ENCODE results near the gene COL20A1. TPM values are rescaled to one million over a fixed set of nuclear protein-coding genes. Genes with fewer than 3 reads are reported as not detected.

Gene COL20A1
- total and polyA plus RNA-seq, 2 donors (not counting 1 experiment from before 2014, with no cell fraction given) = not detected

DNA sequence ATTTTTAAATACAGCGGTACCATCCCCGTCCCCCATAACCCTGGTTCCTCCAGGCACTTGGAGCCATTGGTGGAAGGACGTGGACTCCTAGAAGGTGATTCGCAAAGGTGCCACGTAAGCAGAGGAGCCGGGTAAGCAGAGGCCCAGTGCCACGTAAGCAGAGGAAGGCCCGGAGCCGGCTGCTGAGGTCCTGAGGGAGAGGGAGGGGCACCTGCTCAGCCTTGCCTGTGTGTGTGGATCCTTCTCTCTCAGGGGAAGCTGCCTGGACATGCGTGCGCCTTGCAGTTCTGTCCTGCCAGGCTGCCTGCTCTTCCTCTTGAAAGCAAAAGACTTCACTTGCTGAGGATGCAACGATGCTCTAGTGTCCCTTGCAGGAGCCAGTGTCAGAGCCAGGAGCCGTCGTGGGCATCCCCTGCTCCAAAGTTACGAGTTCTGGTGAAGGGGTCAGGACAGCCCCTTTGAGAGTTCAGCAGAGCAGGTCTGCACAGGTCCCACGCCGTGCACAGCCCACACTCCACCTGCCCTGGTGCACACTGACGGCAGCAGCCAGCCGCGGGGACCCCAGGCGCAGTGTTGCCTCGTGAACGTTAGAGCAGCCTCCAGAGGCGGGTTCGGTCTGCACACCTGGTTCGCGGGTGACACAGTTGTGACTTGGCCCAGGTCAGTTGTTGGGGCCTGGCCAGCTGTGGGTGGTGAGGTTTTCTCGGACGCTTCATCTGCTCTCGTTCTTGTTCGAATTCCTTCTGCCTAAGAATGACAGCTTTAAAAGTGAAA is 36.9 kb upstream of the COL20A1 start:
- H3K9ac ChIP-seq (ENCODE audit: low read length) = no peak overlapping the region
- TF ChIP-seq EZH2 (IDR thresholded peaks at IDR 0.05; ENCODE audit: borderline replicate concordance, insufficient read depth, low read depth, low read length, poor library complexity, severe bottlenecking) (no peak), CTCF (IDR thresholded peaks at IDR 0.05) (no peak)
- H3K4me1 Mint-ChIP-seq = peaks cover 8% of the 10 kb centered on the region
- POLR2A ChIA-PET = no interaction called here
- H3K9me3 Mint-ChIP-seq (ENCODE audit: insufficient read depth) = no peaks in the 10 kb centered on the region
- CTCF ChIA-PET = no interaction called here
- no peaks in the 10 kb centered on the region for H3K9me3 ChIP-seq (ENCODE audit: control extremely low read depth in 1 of 3, control insufficient read depth in 2 of 3, insufficient read depth in 1 of 3, low read length in 2 of 3)
- no peak overlapping the region for H2AFZ ChIP-seq (ENCODE audit: insufficient read depth, low read depth, low read length, poor library complexity, severe bottlenecking)
- H3K4me2 ChIP-seq (replicated peaks; ENCODE audit: low read depth, low read length, poor library complexity, severe bottlenecking) = no peak overlapping the region
- ATAC-seq (ENCODE audit: low read depth) (no peak), DNase-seq (no peak)
- no peaks in the 10 kb centered on the region for H3K79me2 ChIP-seq (ENCODE audit: control insufficient read depth, insufficient read depth, low read length)
- no peak overlapping the region for H3K4me3 ChIP-seq (ENCODE audit: control extremely low read depth in 1 of 5, extremely low read depth in 1 of 5, insufficient read depth in 1 of 5, low read depth in 2 of 5, low read length in 4 of 5)
- no peaks in the 10 kb centered on the region for H3K36me3 ChIP-seq (replicated peaks in 1 of 2; ENCODE audit: control extremely low read depth in 1 of 2, control insufficient read depth in 1 of 2, extremely low read depth in 1 of 2, insufficient read depth in 2 of 2, low read length in 1 of 2)
- WGBS (ENCODE audit: insufficient coverage) = 50% methylated on average over 22 of the region's 31 CpGs
- intact Hi-C loops (cut with micrococcal nuclease) = no loop called here
- no peak overlapping the region for H3K27ac ChIP-seq (ENCODE audit: low read length in 2 of 2)
- H3K27ac Mint-ChIP-seq = no peak overlapping the region
- H4K20me1 ChIP-seq (ENCODE audit: control insufficient read depth, insufficient read depth, low read length, poor library complexity, severe bottlenecking) = no peaks in the 10 kb centered on the region
- no peak overlapping the region for H3K4me3 Mint-ChIP-seq
- H3K4me1 ChIP-seq (ENCODE audit: control insufficient read depth in 2 of 2, insufficient read depth in 2 of 2, low read length in 2 of 2) = peaks cover 8 to 11% of the 10 kb centered on the region in 2 donors
- H3K27me3 ChIP-seq (replicated peaks in 1 of 4; ENCODE audit: control extremely low read depth in 1 of 4, control insufficient read depth in 3 of 4, insufficient read depth in 4 of 4, low read length in 3 of 4) = peaks cover 0 to 45% (median 14%) of the 10 kb centered on the region in 4 experiments
- peaks cover 42% of the 10 kb centered on the region for H3K27me3 Mint-ChIP-seq

DNA sequence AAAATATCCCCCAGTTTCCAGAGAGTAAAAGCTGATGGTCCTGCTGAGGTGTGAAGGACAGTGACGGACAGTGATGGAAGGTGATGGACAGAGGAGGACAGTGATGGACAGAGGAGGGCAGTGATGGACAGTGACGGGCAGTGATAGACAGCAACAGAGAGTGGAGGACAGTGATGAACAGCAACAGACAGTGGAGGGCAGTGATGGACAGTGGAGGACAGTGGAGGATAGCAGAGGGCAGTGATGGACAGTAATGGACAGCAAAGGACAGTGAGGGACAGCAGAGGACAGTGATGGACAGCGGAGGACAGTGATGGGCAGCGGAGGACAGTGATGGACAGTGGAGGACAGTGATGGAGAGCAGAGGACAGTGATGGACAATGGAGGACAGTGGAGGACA is 36.0 kb upstream of the COL20A1 start:
- DNase-seq = no peak
- Mint-ChIP-seq H3K9me3 (ENCODE audit: insufficient read depth) (no peaks in the 10 kb centered on the region), H3K4me3 (no peak overlapping the region), H3K27ac (no peak overlapping the region), H3K4me1 (peaks cover 8% of the 10 kb centered on the region), H3K27me3 (peaks cover 44% of the 10 kb centered on the region)
- intact Hi-C loops (cut with micrococcal nuclease) = no loop called here
- no peaks in the 10 kb centered on the region for H3K79me2 ChIP-seq (ENCODE audit: control insufficient read depth, insufficient read depth, low read length)
- H3K9ac ChIP-seq (ENCODE audit: low read length) = no peak overlapping the region
- no peak for ATAC-seq (ENCODE audit: low read depth)
- no peaks in the 10 kb centered on the region for H4K20me1 ChIP-seq (ENCODE audit: control insufficient read depth, insufficient read depth, low read length, poor library complexity, severe bottlenecking)
- peaks cover 0 to 49% (median 14%) of the 10 kb centered on the region in 4 experiments for H3K27me3 ChIP-seq (replicated peaks in 1 of 4; ENCODE audit: control extremely low read depth in 1 of 4, control insufficient read depth in 3 of 4, insufficient read depth in 4 of 4, low read length in 3 of 4)
- H3K4me1 ChIP-seq (ENCODE audit: control insufficient read depth in 2 of 2, insufficient read depth in 2 of 2, low read length in 2 of 2) = peaks cover 8 to 11% of the 10 kb centered on the region in 2 donors
- H3K36me3 ChIP-seq (replicated peaks in 1 of 2; ENCODE audit: control extremely low read depth in 1 of 2, control insufficient read depth in 1 of 2, extremely low read depth in 1 of 2, insufficient read depth in 2 of 2, low read length in 1 of 2) = no peaks in the 10 kb centered on the region
- no peak overlapping the region for H3K27ac ChIP-seq (ENCODE audit: low read length in 2 of 2)
- 88% methylated on average over 4 of the region's 4 CpGs for WGBS (ENCODE audit: insufficient coverage)
- TF ChIP-seq EZH2 (IDR thresholded peaks at IDR 0.05; ENCODE audit: borderline replicate concordance, insufficient read depth, low read depth, low read length, poor library complexity, severe bottlenecking) = no peak
- no peak overlapping the region for H3K4me3 ChIP-seq (ENCODE audit: control extremely low read depth in 1 of 5, extremely low read depth in 1 of 5, insufficient read depth in 1 of 5, low read depth in 2 of 5, low read length in 4 of 5)
- no peak overlapping the region for H2AFZ ChIP-seq (ENCODE audit: insufficient read depth, low read depth, low read length, poor library complexity, severe bottlenecking)
- CTCF ChIA-PET = no interaction called here
- H3K9me3 ChIP-seq (ENCODE audit: control extremely low read depth in 1 of 3, control insufficient read depth in 2 of 3, insufficient read depth in 1 of 3, low read length in 2 of 3) = no peaks in the 10 kb centered on the region
- POLR2A ChIA-PET = no interaction called here
- no peak overlapping the region for H3K4me2 ChIP-seq (replicated peaks; ENCODE audit: low read depth, low read length, poor library complexity, severe bottlenecking)

Measured in B cell (primary cell).